HEK293 (cell line): ENCODE measurements around the gene IRAK2.

Experiments used
- BCL11B ChIP-seq: fragments of 450-650 bp; formaldehyde crosslinking; IDR thresholded peaks from 2 replicates; pipeline ENCODE4 v1.5.1; 2016; ENCODE audit warnings: low read depth, missing biosample characterization, missing genetic modification characterization
- IKZF3 ChIP-seq: fragments of 450-650 bp; IDR thresholded peaks from 2 replicates; pipeline ENCODE4 v1.5.0; 2018; ENCODE audit warnings: missing biosample characterization, mild to moderate bottlenecking, missing genetic modification characterization, moderate library complexity
- KLF10 ChIP-seq: fragments of 450-650 bp; IDR thresholded peaks from 2 replicates; pipeline ENCODE4 v1.5.1; 2018; ENCODE audit warnings: missing biosample characterization, mild to moderate bottlenecking, missing genetic modification characterization
- PRDM10 ChIP-seq: fragments of 450-650 bp; formaldehyde crosslinking; IDR thresholded peaks from 2 replicates; pipeline ENCODE4 v1.5.1; 2016; ENCODE audit warnings: missing biosample characterization, missing genetic modification characterization
- SCRT2 ChIP-seq: fragments of 450-650 bp; formaldehyde crosslinking; IDR thresholded peaks from 2 replicates; pipeline ENCODE4 v1.5.1; 2016; ENCODE audit warnings: missing biosample characterization, missing genetic modification characterization
- SP2 ChIP-seq: fragments of 450-650 bp; formaldehyde crosslinking; IDR thresholded peaks from 2 replicates; pipeline ENCODE4 v1.5.1; 2016; ENCODE audit warnings: missing biosample characterization, missing genetic modification characterization
- YY1 ChIP-seq: fragments of 450-650 bp; formaldehyde crosslinking; IDR thresholded peaks from 2 replicates; pipeline ENCODE4 v1.5.1; 2018; ENCODE audit warnings: missing biosample characterization, missing genetic modification characterization
- ZBTB17 ChIP-seq: fragments of 450-650 bp; formaldehyde crosslinking; IDR thresholded peaks from 2 replicates; pipeline ENCODE4 v1.5.1; 2016; ENCODE audit warnings: missing biosample characterization, missing genetic modification characterization
- ZBTB8A ChIP-seq: fragments of 450-650 bp; formaldehyde crosslinking; IDR thresholded peaks from 2 replicates; pipeline ENCODE4 v1.5.1; 2016; ENCODE audit warnings: missing biosample characterization, missing genetic modification characterization
- ZFHX2 ChIP-seq: fragments of 450-650 bp; formaldehyde crosslinking; conservative IDR thresholded peaks from 2 replicates; pipeline ENCODE4 v1.5.1; 2016; ENCODE audit warnings: missing biosample characterization, missing genetic modification characterization
- ZIC2 ChIP-seq: fragments of 450-650 bp; formaldehyde crosslinking; IDR thresholded peaks from 2 replicates; pipeline ENCODE4 v1.5.1; 2016; ENCODE audit warnings: missing biosample characterization, missing genetic modification characterization
- ZNF112 ChIP-seq: fragments of 450-650 bp; formaldehyde crosslinking; IDR thresholded peaks from 2 replicates; pipeline ENCODE4 v1.5.0; 2017; ENCODE audit warnings: missing biosample characterization, missing genetic modification characterization
- ZNF16 ChIP-seq: fragments of 450-650 bp; formaldehyde crosslinking; IDR thresholded peaks from 2 replicates; pipeline ENCODE4 v1.5.1; 2016; ENCODE audit warnings: low read depth, missing biosample characterization, missing genetic modification characterization
- ZNF169 ChIP-seq: fragments of 450-650 bp; formaldehyde crosslinking; IDR thresholded peaks from 2 replicates; pipeline ENCODE4 v1.5.1; 2016; ENCODE audit warnings: missing biosample characterization, missing genetic modification characterization
- ZNF19 ChIP-seq: fragments of 450-650 bp; formaldehyde crosslinking; IDR thresholded peaks from 2 replicates; pipeline ENCODE4; 2016; ENCODE audit warnings: missing biosample characterization, missing genetic modification characterization, low read depth
- ZNF341 ChIP-seq: fragments of 450-650 bp; formaldehyde crosslinking; IDR thresholded peaks from 2 replicates; pipeline ENCODE4; 2016; ENCODE audit warnings: low read depth, missing biosample characterization, missing genetic modification characterization
- ZNF37A ChIP-seq: fragments of 450-650 bp; IDR thresholded peaks from 2 replicates; pipeline ENCODE4 v1.5.1; 2018; ENCODE audit warnings: missing biosample characterization, missing genetic modification characterization
- ZNF394 ChIP-seq: fragments of 450-650 bp; formaldehyde crosslinking; IDR thresholded peaks from 2 replicates; pipeline ENCODE4 v1.5.1; 2016; ENCODE audit warnings: missing biosample characterization, missing genetic modification characterization, mild to moderate bottlenecking, moderate library complexity, borderline replicate concordance
- ZNF404 ChIP-seq: fragments of 450-650 bp; formaldehyde crosslinking; IDR thresholded peaks from 2 replicates; pipeline ENCODE4 v1.5.1; 2017; ENCODE audit warnings: missing biosample characterization, missing genetic modification characterization
- ZNF449 ChIP-seq: fragments of 450-650 bp; formaldehyde crosslinking; IDR thresholded peaks from 2 replicates; pipeline ENCODE4 v1.5.1; 2017; ENCODE audit warnings: missing biosample characterization, mild to moderate bottlenecking, missing genetic modification characterization, moderate library complexity
- ZNF561 ChIP-seq: fragments of 450-650 bp; IDR thresholded peaks from 2 replicates; pipeline ENCODE4 v1.5.1; 2018; ENCODE audit warnings: missing biosample characterization, missing genetic modification characterization, borderline replicate concordance
- ZNF585B ChIP-seq: fragments of 450-650 bp; formaldehyde crosslinking; IDR thresholded peaks from 2 replicates; pipeline ENCODE4 v1.5.1; 2016; ENCODE audit warnings: missing biosample characterization, missing genetic modification characterization
- ZNF654 ChIP-seq: fragments of 450-650 bp; formaldehyde crosslinking; IDR thresholded peaks from 2 replicates; pipeline ENCODE4 v1.5.1; 2016; ENCODE audit warnings: low read depth, missing biosample characterization, missing genetic modification characterization
- ZNF660 ChIP-seq: fragments of 450-650 bp; IDR thresholded peaks from 2 replicates; pipeline ENCODE4 v1.5.1; 2018; ENCODE audit warnings: missing biosample characterization, mild to moderate bottlenecking, missing genetic modification characterization
- ZNF677 ChIP-seq: fragments of 450-650 bp; IDR thresholded peaks from 2 replicates; pipeline ENCODE4 v1.5.0; 2018; ENCODE audit warnings: missing biosample characterization, mild to moderate bottlenecking, missing genetic modification characterization, moderate library complexity
- ZNF692 ChIP-seq: fragments of 450-650 bp; formaldehyde crosslinking; IDR thresholded peaks from 2 replicates; pipeline ENCODE4 v1.5.1; 2016; ENCODE audit warnings: missing biosample characterization, missing genetic modification characterization
- ZNF768 ChIP-seq: fragments of 450-650 bp; formaldehyde crosslinking; IDR thresholded peaks from 2 replicates; pipeline ENCODE4 v1.5.1; 2018; ENCODE audit warnings: missing biosample characterization, mild to moderate bottlenecking, missing genetic modification characterization
- ZNF776 ChIP-seq: fragments of 450-650 bp; formaldehyde crosslinking; IDR thresholded peaks from 2 replicates; pipeline ENCODE4 v1.5.0; 2017; ENCODE audit warnings: missing biosample characterization, missing genetic modification characterization, borderline replicate concordance
- ZNF777 ChIP-seq: fragments of 450-650 bp; formaldehyde crosslinking; IDR thresholded peaks from 2 replicates; pipeline ENCODE4 v1.5.1; 2017; ENCODE audit warnings: missing biosample characterization, missing genetic modification characterization, borderline replicate concordance
- ZNF785 ChIP-seq: fragments of 450-650 bp; formaldehyde crosslinking; IDR thresholded peaks from 2 replicates; pipeline ENCODE4 v1.5.1; 2016; ENCODE audit warnings: missing biosample characterization, missing genetic modification characterization
- ZNF837 ChIP-seq: fragments of 450-650 bp; formaldehyde crosslinking; IDR thresholded peaks from 2 replicates; pipeline ENCODE4 v1.5.1; 2016; ENCODE audit warnings: missing biosample characterization, missing genetic modification characterization
- ZXDB ChIP-seq: fragments of 450-650 bp; formaldehyde crosslinking; IDR thresholded peaks from 2 replicates; pipeline ENCODE4 v1.5.1; 2016; ENCODE audit warnings: missing biosample characterization, missing genetic modification characterization

Gene IRAK2

GRCh38 chr3:10248184-10248983 lies 83.7 kb downstream of the IRAK2 start, which contains the start of gene TATDN2 (continued):
- TF ChIP-seq ZNF169 (tag by site-specific recombination) (no peak), ZNF341 (peak; percentile 78), ZNF585B (tag by site-specific recombination) (no peak), ZNF654 (tag by site-specific recombination) (no peak), ZNF776 (tag by site-specific recombination) (no peak), ZBTB8A (tag by site-specific recombination) (peak; percentile 98), ZNF785 (tag by site-specific recombination) (no peak), ZNF394 (peak; percentile 57), ZNF837 (no peak), ZNF19 (tag by site-specific recombination) (no peak), ZNF660 (tag by site-specific recombination) (peak; percentile 66; the same call in 1 of the 2 replicates), ZNF692 (tag by site-specific recombination) (0 out of 2 replicates have a peak, but pooled peaks have one; percentile 30), KLF10 (tag by site-specific recombination) (peak; percentile 59; the same call in 1 of the 2 replicates), IKZF3 (tag by site-specific recombination) (peak; percentile 53; the same call in 1 of the 2 replicates), ZNF561 (tag by site-specific recombination) (peak; percentile 94), ZNF404 (no peak), SP2 (tag by site-specific recombination) (peak; percentile 98), SCRT2 (peak; percentile 64), ZNF677 (tag by site-specific recombination) (peak; percentile 28; the same call in 1 of the 2 replicates), ZBTB17 (no peak; the same call in 1 of the 2 replicates), BCL11B (tag by site-specific recombination) (peak; percentile 13; the same call in 1 of the 2 replicates), ZNF16 (tag by site-specific recombination) (no peak), ZNF449 (tag by site-specific recombination) (peak; percentile 81; the same call in 1 of the 2 replicates), ZNF37A (tag by site-specific recombination) (peak; percentile 70), ZNF768 (tag by site-specific recombination) (no peak), ZNF777 (tag by site-specific recombination) (no peak), PRDM10 (0 out of 2 replicates have a peak, but pooled peaks have one; percentile 2), ZXDB (0 out of 2 replicates have a peak, but pooled peaks have one; percentile 20), ZFHX2 (no peak), YY1 (tag by site-specific recombination) (peak; percentile 19; the same call in 1 of the 2 replicates), ZIC2 (tag by site-specific recombination) (peak; percentile 63), ZNF112 (no peak)
